ENCODE results near the gene OR10H1.
"Not testable (repeated sequence)": the region's sequence is repeated elsewhere in the genome, so short reads cannot be mapped to it uniquely, and the experiment has no call there.

OR10H1 gene

DNA sequence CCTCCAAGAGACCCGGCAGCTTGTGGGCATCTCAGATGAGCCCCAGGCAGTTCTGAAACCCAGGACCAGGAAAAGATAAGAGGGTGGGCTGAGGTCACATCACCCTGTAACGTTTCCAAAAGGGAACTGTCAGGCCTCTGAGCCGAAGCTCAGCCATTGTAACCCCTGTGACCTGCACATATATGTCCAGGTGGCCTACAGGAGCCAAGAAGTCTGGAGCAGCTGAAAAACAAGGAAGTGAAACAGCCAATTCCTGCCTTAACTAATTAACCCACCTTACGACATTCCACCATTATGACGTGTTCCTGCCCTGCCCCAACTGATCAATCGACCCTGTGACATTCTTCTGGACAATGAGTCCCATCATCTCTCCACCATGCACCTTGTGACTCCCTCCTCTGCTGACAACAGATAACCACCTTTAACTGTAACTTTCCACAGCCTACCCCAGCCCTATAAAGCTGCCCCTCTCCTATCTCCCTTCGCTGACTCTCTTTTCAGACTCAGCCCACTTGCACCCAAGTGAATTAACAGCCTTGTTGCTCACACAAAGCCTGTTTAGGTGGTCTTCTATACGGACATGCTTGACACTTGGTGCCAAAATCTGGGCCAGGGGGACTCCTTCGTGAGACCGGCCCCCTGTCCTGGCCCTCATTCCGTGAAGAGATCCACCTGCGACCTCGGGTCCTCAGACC lies 13.3 kb upstream of the OR10H1 start:
- not testable (repeated sequence) for DNase-seq (ENCODE audit: low read depth)

DNA sequence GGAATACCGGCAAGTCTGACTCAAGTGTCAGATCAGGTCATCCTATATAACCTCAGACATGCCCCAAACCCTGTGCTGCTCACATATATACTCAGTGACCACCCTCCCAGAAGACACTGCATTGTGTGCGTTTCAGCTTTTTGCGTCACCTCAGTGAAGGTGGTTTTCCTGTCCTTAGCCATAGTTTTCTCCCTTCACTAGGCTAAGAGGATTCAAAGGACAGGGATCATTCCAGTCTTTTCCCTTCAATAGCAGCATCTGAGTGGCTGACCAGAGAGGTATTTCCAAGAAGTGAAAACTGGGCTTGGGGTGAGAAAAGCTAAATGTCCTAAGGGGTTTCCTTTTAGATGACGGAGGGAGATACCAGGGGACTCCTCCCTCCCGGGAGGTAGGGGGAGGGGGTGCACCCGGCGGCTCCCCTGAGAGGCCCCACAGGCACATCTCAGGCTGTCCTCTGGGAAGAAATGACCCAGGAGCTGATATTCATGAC lies 12.7 kb upstream of the OR10H1 start:
- DNase-seq (ENCODE audit: low read depth) = no peak

DNA sequence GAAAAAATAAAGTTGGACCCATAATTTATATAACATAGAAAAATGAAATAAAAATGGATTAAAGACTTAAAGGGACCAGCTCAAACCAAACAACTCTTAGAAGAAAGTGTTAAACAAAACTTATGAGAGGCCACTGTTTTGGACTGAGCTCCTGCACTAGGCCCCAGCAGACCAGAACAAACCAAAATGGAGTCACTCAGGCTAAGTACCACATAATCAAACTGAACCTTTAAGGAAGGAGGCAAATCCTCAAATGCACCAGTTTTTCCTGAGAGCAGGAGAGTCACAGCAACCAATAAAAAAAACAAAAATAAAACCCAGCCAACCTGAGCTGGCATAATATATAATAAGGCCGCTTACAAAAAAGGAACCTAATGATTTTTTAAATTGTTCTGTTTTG lies 10.3 kb upstream of the OR10H1 start:
- DNase-seq (ENCODE audit: low read depth) = no peak

DNA sequence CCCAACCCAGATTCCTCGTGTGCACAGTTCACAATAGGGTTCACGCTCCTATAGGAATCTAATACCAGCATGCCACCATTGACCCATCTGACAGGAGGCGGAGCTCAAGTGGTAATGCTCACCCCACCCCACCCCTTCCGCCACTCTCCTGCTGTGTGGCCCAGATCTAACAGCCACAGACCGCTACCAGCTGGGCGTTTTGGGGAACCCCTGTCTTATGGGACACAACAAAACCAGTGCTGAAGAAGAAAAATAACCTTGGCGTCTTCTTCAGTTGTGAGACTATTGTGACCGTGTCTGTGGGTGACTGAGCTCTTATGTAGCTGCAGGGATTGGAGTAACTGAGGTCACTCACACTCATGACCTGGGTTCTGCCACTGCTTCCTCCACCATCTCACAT lies 5.2 kb upstream of the OR10H1 start:
- DNase-seq (ENCODE audit: low read depth) = no peak

DNA sequence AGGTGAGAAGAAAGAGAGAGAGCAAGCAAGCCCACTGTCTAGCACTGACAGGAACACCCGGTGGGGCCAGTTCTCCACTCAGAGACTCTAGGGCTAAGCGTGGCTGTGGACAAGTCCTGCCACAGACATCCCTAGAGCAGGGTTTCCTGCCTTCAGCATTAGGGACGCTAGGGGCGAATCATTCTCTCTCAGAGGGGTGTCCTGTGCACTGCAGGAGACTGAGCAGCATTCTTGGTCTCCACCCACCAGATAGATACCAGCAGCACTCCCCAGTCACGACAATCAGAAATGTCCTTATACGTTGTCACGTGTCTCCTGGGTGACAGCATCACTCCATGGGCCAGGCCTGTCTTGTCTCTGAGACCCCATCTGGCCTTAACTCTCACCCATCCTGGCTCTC lies 1.5 kb downstream of the OR10H1 start:
- no peak for DNase-seq (ENCODE audit: low read depth)

DNA sequence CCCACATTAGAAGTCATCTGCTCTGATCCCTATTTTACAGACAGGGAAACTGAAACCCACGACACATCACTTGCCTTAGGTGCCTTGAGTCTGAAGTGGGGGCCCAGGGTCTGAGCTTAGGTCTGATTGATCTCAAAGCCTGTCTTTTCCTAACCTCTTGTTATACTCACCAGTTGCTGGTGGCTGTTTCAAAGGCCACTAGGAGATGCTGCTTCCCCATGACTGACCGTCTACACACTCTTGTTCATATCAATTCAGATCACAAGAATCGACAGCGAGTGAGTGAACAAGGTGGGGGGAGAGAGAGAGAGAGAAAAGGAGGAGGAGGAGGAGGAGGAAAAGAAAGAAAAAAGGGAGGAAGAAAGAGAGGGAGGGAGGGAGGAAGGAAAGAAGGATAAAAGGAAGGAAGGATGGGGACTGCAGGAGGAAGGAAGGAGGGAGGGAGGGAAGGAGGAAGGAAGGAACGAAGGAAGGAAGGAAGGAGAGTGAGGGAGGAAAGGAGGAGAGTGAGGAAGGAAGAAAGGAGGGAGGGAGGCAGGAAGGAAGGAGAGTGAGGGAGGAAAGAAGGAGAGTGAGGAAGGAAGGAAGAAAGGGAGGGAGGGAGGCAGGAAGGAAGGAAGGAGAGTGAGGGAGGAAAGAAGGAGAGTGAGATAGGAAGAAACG lies 3.3 kb downstream of the OR10H1 start:
- no peak for DNase-seq (ENCODE audit: low read depth)

DNA sequence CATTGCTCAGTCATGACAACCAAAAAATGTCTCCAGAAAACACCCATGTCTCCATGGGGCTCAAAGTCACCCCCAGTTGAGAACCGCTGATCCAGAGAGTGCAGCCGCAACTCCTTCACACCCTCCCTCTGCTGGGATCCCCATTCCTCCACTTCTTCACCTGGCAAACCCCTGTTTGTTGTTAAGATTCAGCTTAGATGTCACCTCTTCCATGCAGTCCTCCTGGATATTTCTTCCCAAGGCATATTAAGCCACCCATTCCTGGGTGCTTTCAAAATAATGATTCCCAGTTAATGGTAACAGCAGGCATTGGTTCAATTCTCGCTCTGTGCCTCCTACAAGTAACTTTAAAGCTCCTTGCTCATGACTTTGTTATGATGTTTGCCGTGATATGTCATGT lies 4.0 kb downstream of the OR10H1 start:
- no peak for DNase-seq (ENCODE audit: low read depth)

DNA sequence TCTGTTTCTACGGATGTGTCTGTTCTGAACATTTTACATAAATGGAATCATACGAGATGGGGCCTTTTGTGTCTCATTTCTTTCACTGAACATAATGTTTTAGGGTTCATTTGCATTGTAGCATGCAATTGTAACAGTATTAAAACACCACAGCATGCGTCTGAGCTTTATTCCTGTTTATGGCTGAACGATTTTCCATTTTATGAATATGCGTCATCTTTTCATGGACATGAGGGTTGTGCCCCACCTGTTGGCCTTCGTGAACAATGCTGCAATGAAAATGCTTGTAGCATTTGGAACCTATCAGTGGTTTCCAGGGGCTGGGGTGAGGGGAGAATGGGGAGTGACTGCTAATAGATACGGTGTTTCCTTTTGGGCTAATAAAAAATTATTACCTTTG lies 5.1 kb downstream of the OR10H1 start:
- no peak for DNase-seq (ENCODE audit: low read depth)

DNA sequence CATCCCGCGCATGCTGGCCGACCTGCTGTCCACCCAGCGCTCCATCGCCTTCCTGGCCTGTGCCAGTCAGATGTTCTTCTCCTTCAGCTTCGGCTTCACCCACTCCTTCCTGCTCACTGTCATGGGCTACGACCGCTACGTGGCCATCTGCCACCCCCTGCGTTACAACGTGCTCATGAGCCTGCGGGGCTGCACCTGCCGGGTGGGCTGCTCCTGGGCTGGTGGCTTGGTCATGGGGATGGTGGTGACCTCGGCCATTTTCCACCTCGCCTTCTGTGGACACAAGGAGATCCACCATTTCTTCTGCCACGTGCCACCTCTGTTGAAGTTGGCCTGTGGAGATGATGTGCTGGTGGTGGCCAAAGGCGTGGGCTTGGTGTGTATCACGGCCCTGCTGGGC lies 21.2 kb downstream of the OR10H1 start:
- not testable (repeated sequence) for DNase-seq (ENCODE audit: low read depth)

DNA sequence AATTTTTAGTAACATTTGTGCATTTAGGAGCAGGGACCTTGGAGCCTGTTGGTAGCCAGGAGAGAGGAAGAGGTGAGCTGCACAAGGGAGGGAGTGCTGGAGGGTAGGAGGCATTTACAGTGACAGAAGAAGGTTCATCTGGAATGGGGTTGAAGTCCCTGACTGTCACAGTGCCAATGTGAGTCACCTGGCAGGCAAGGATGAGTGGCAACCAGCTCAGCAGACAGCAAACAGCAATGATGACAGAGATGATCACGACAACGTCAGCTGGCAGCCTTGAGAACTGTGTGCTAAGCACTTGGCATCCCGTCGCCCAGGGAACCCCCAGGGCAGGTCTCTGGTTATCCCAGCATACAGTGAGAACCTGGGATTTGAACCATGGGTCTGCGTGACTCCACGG lies 25.4 kb downstream of the OR10H1 start:
- no peak for DNase-seq (ENCODE audit: low read depth)

DNA sequence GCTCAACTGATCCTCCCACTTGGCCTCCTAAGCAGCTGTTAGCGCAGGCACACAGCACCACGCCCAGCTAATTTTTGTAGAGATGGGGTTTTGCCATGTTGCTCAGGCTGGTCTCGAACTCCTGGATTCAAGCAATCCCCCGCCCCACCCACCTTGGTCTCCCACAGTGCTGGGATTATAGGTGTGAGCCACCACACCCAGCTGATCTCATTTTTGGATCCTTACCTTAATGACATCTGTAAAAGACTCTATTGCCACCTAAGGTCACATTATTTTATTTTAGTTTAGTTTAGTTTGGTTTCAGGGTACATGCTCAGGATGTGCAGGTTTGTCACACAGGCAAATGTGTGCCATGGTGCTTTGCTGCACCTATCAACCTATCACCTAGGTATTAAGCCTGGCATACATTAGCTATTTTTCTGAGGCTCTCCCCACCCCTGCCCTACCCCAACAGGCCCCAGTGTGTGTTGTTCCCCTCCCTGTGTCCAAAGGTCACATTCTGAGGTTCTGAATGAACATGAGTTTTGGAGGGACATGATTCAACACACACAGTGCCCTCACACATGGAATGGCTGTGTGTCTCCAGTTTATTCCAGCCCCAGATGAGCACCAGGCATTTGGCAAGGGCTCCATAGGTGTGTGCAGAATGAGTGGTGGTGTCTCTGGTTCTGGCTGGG lies 26.7 kb downstream of the OR10H1 start:
- DNase-seq (ENCODE audit: low read depth) = no peak

DNA sequence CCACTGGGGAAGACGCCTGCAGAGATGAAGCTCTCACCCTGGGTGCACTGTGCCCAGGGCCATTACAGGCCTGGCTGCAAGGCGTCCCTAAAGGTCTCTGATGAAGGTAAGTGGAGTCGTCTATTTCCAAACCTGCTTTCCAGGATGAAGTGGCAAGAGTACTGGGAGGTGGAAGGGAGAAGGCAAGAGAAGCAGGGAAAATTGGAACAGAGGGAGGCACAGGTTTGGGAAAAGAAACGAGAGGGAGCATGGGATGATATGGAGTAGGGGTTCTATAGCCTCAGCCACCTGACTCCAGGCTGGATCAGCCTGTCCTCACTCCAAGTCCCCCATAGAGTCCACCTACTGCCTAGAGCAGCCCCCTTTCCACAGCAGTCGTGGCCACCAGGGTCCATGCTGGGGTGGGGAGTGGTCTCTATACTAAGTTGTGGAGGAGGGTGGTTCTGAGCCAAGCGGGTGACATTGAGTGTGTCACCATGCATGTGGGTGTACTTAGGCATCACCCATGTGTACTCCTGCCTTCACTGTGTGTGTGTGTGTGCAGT lies 27.8 kb downstream of the OR10H1 start, which contains the start of gene OR10H5:
TSS of gene OR10H5 (plus strand) at position 51 of the 545 bp plus-strand sequence. CDS start 6,388 bp downstream, outside the sequence.
- DNase-seq (ENCODE audit: low read depth) = no peak

DNA sequence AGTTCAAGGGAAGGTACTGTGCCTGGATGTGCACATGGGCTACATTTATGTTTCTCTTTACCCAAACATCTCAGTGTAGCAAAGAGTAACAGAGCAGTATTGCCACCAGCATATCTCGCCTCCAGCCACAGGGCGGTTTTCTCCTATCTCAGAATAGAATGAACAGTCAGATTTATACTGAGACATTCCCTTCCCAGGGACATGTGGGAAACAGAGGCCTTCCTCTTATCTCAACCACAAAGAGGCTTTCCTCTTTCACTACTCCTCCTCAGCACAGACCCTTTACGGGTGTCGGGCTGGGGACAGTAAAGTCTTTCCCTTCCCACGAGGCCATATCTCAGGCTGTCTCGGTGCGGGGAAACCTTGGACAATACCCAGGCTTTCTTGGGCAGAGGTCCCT lies 32.6 kb downstream of the OR10H1 start:
- DNase-seq (ENCODE audit: low read depth) = not testable (repeated sequence)

DNA sequence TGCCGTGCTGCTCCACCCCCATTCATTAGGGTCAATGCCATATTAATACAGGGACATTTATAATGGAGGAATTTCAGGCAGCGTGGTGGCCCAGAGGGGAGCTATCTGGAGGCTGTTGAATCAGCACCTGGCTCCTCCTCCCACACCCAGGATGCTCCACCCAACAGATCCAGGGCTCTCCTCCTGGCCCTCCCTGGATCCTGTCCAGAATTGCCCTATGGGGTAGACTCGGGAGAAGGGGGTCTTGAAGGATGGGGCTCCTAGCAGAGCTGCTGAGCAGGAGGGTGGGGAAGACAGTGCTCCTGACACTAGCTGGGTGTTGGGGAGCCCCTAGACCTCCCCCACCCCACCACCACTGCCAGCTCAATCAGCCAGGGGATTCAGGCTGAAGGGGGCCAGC lies 33.3 kb downstream of the OR10H1 start:
- no peak for DNase-seq (ENCODE audit: low read depth)

DNA sequence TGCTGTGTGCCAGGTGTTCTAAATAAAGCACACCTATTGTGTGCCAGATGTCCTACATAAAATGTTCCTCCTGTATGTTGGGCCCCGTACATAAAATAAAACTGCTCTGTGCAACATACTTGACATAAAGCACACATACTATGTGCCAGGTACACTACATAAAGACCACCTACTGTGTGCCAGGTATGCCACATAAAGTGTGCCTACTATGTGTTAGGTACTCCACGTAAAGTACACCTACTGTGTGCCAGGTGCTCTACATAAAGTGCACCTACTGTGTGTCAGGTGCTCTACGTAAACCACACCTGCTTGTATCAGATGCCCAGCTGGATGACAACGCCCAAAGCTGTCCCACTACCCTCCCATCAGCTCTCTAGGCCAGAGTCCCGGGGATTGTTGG lies 33.8 kb downstream of the OR10H1 start:
- no peak for DNase-seq (ENCODE audit: low read depth)

DNA sequence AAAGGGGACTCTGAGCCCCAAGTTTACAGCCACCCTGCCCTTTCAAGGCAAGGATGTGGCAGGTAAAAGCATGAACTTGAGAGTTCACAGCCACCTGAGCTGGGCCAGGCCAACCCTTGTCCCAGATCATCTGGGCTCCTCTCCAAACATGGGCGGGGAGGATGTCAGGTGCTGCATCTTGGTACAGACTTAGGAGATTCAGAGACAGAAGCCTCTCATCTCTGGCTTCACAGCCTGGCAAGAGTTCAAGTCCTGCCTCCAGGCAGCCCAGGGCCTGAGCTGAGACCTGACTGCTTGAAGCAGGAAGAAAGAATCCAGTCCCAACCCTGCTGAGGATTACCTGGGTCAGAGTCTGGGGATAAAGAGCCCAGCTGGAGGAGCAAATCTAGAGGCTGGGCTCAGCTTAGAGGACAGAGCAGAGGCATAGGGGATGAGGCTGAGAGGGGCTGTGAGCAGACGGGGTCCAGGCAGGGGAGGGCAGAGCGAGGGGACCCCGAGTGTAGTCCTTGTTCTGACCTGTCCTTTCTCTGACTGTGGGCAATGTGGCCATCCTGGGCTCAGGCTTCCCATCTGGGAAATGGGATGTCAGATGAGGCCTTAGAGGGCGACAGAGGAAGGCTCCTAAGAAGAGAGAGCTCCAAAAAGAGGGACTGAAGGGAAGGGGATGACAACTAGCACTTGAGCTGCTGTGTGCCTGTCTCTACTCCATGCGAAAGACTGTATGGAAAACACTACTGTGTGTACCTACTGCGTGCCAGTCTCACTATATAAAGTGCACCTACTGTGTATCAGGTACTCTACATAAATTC lies 34.6 kb downstream of the OR10H1 start:
- DNase-seq (ENCODE audit: low read depth) = no peak

DNA sequence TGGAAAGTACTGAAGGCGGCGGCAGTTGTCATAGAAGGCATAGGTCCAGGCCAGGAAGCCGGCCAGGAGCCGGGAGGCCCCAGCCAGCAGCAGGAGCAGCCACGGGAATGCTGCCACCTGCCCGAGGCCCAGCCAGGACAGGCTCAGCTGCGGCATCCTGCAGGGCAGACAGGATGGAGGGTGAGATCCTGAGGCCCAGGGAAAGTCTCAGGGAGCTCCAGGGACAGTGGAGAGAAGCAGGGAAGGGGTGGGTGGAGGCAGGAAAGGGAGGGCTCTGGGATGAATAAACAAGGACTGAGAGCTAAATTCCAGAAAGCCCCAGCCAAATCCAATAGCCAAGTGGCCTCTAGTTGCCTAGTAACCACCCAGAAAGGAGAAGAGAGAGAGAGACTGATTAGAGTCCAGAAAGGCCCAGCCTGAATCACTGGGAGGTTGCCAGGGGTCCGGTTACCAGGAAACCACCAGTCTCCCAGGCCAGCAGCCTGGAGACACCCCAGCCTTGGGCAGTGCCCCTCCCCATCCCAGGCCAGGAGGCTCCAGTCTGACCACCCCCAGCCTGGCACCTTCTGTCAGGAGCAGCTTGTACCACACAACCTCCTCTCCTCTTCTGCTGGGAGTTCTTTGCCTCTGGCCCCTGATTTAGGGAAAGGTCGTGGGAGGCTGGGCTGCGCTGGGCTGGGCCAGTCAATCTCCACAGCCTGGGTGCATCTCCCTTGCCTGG lies 35.5 kb downstream of the OR10H1 start:
- DNase-seq (ENCODE audit: low read depth) = no peak

DNA sequence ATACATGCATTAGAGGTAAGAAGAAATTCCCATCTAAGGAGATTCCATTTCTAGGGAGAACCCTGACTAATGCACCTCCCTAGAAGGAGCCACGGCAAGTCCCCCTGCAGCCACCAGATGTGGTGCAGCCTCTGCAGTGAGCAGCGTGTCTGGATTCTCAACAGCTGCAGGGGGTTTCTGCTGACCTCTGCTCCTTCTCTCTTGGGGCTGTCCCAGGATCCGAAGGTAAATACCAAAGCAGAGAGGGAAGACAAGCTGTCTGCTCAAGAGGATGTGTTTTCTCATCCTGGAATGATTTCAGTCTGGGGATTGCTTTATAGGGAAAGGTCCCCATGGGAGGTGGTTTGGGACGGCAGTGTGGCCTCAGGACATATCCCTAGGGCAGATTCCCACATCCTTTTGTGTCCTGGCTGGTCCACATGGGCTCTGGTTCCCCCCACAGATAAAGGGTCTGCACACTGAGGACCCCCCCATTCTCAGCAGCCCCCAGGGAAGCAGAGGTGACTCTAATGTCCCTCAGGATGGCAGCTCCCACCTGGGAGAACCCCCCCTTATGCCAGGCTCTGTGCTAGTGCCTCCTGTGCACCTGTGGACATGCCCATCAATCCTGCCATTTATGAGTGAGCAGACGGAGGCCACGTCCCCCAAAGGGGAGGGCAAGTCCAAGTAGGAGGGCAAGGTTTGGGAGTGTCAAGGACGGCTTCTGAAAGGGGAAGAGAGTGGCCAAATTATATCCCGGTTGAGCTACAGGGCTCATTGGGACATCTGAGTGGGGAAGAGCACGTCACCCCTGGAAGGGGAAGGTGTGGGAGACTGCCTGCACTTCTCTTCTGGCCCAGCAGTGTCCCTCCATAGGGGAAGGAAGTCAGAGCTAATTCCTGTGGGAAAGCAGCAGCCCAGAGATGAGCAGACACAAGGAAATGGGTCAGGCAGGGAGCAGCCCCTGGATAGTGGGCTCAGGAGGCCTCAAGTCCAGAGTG lies 38.2 kb downstream of the OR10H1 start:
- DNase-seq (ENCODE audit: low read depth) = no peak

DNA sequence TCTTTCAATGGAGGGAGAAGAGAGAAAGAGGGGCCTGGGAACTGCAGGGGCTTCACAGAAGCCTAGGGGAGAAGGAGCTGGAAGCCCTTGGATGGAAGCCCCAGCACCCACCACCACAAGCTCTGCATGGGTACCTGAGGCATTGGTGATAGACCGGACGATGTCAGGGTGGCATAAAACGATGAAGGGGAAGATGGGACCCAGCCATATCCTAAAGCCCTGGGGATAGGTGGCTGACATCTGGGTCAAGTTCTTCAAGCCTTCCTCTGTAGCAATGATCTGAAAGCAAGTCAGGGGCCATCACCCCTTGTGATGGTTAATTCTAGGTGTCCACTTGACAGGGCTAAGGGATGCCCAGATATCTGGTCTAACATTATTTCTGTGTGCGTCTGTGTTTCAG lies 39.2 kb downstream of the OR10H1 start:
- DNase-seq (ENCODE audit: low read depth) = no peak

DNA sequence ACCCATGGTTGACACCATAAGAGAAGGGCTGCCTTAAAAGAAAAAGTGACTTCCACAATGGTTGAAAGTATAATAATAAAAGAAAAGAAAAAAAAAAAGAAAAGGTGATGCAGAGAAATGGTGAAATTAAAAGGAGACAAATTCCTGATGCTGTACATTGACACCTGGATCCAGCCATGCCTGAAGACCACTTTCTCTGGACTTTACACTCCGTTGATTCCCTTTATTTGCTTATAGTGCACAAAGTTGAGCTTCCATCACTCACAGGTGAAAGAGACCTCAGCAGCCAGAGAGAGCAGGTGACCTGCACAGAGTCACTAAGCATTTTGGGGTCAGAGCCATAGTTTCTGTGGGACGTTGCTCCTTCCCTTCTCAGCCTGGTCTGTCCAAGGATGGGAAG lies 40.2 kb downstream of the OR10H1 start:
- no peak for DNase-seq (ENCODE audit: low read depth)

All from stimulated activated CD8-positive, alpha-beta memory T cell treated with anti-CD3 and anti-CD28 coated beads, Interleukin-12 subunit alpha, Interleukin-12 subunit beta, amount 100 ng/mL, for 4 hours (primary cell).